Middle frontal gyrus (tissue), 1 donor: ENCODE data around the gene DTX3L.
"Not testable (repeated sequence)": the region's sequence is repeated elsewhere in the genome, so short reads cannot be mapped to it uniquely, and the experiment has no call there.

Source experiments
- DNase-seq: peaks from one replicate; pipeline ENCODE4 v3.0.0-alpha.2; 2015; ENCODE audit warnings: low spot score; ENCODE audit errors: extremely low spot score

DTX3L gene

GRCh38 chr3:122562923-122563716 lies 1.0 kb upstream of the DTX3L start:
- no peak for DNase-seq

- DNase-seq: no peak
Observed at GRCh38 chr3:122563717-122564025, 467 bp upstream of the DTX3L start.

- not testable (repeated sequence) for DNase-seq
Observed at GRCh38 chr3:122568131-122568530, 4.0 kb downstream of the DTX3L start.

GRCh38 chr3:122568755-122569154 lies 4.6 kb downstream of the DTX3L start:
- no peak for DNase-seq

GRCh38 chr3:122572940-122573412 lies 8.8 kb downstream of the DTX3L start:
- no peak for DNase-seq

GRCh38 chr3:122576174-122576940 lies 12.2 kb downstream of the DTX3L start:
- DNase-seq: no peak

- DNase-seq: no peak
Observed at GRCh38 chr3:122577409-122578031, 13.4 kb downstream of the DTX3L start, which contains the start of gene PARP15. Gene PARP15 (plus strand): TSS chr3:122577650. CDS start chr3:122577668, 18 bp downstream.

- no peak for DNase-seq
Observed at GRCh38 chr3:122578069-122578740, 14.1 kb downstream of the DTX3L start.

GRCh38 chr3:122580470-122580869 lies 16.3 kb downstream of the DTX3L start:
- DNase-seq: no peak

GRCh38 chr3:122581622-122582021 lies 17.5 kb downstream of the DTX3L start:
- DNase-seq: no peak

GRCh38 chr3:122582390-122582789 lies 18.3 kb downstream of the DTX3L start:
- DNase-seq: no peak

- DNase-seq: no peak
Observed at GRCh38 chr3:122586098-122586497, 22.0 kb downstream of the DTX3L start.

- DNase-seq: no peak
Observed at GRCh38 chr3:122586773-122587485, 22.8 kb downstream of the DTX3L start.

GRCh38 chr3:122587572-122587971 lies 23.4 kb downstream of the DTX3L start:
- DNase-seq: no peak

GRCh38 chr3:122589297-122589696 lies 25.2 kb downstream of the DTX3L start:
- no peak for DNase-seq

GRCh38 chr3:122590610-122591009 lies 26.5 kb downstream of the DTX3L start:
- DNase-seq: no peak

- no peak for DNase-seq
Observed at GRCh38 chr3:122594025-122594424, 29.9 kb downstream of the DTX3L start.

- DNase-seq: no peak
Observed at GRCh38 chr3:122598151-122598550, 34.0 kb downstream of the DTX3L start.

GRCh38 chr3:122598556-122598955 lies 34.4 kb downstream of the DTX3L start:
- DNase-seq: no peak

GRCh38 chr3:122602011-122602710 lies 38.0 kb downstream of the DTX3L start:
- no peak for DNase-seq
